GM18909 (cell line): ENCODE data around the gene TNRC6A.
"Not testable (repeated sequence)": the region's sequence is repeated elsewhere in the genome, so short reads cannot be mapped to it uniquely, and the experiment has no call there.

Experiments used
- ATAC-seq: cut with Tn5 transposase; IDR thresholded peaks from one replicate; pipeline ENCODE4 v1.9.1; 2021; ENCODE audit warnings: mild to moderate bottlenecking; ENCODE audit not compliant: unreplicated experiment, poor library complexity

Gene TNRC6A

DNA sequence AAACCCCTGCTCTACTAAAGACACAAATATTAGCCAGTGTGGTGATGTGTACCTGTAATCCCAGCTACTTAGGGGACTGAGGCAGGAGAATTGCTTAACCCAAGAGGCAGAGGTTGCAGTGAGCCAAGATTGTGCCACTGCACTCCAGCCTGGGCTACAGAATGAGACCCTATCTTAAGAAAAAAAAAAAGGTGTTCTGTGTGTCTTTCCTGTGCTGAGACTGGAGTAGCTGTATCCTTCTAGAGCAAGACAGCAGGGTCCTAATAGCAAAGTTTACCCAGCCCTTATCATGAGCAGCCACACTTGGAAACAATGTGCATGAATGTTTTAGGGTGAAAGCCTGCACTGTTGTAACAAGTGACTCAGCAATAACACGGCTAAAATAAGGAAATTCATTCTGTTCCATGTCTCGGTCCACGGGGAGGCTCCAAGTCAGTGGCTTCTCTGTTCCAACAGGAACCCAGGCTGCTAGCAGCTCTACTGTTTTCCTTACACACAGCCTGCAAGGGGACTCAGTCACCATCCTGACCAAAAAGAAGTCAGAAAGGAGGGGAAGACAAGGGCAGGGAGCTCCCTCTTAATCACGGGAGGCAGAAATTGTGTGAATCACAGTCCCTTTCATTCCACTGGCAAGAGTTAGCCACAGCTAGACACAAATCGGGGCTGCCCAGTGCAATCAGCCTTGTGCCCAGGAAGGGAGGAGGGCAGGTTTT, 109.3 kb downstream of the TNRC6A start:
- no peak for ATAC-seq

- no peak for ATAC-seq
These were observed 110.0 kb downstream of the TNRC6A start for GRCh38 chr16:24839347-24839972.

DNA sequence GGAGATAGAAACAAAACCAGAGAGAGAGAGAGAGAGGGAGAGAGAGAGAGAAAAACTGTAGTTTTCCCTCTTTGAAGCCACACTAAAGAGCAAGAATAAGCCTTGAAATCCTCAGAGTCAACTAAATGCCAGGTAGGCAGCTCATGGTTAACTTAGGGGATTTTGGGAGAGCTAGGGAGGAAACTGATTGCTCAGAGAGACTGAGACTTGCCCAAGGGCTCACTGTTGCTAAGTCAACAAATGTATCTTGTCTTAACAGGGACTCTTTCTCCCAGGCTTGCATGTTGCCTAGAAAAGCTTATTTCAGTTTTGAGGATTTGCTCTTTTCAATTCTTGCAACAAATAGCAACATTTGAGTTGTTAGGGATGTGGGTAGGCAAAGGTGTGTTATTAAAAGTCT, 111.8 kb downstream of the TNRC6A start:
- ATAC-seq: no peak

DNA sequence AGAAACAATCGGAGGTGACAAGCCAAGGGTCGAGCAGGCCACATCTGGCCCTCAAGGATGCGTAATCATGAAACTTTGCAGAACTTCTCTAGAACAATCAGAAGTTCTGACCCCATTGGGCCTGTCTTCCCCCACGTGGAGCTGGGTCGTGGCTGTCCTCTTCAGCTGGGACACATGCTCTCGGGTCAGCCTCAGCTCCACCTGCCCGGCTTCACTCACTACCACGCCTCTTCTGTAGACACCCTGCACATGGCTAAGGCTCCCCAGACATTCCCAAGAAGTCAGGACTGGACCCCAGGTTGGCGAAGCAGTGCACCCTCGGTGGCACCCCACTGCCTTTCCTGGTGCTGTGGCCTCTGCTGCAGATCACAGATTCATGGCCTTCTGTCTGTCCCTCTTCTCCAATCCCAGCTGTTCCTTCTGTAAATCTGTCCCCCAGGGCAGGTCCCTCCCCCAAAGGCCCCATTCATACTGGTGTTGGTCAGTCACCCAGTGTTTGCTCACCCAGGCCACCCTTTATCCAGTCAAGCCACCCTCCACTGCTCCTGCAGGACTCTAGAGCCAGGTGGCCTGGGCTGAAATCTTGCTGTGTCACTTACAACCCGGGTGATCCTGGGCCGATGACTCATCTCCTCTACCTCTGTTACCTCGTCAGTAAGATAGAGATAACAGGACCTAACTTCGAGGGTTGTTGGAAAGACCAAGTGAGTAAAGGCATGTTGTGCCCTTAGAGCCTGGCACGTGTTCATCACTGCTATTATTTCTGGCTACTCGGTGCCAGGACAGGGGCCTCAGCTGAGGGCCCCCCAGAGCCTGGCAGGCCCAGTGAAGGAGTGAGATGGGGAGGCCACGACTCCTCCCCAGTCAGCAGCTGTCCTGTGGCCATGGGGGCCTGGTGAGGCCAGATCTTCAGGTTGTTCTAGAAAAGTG, 114.9 kb downstream of the TNRC6A start:
- no peak for ATAC-seq

DNA sequence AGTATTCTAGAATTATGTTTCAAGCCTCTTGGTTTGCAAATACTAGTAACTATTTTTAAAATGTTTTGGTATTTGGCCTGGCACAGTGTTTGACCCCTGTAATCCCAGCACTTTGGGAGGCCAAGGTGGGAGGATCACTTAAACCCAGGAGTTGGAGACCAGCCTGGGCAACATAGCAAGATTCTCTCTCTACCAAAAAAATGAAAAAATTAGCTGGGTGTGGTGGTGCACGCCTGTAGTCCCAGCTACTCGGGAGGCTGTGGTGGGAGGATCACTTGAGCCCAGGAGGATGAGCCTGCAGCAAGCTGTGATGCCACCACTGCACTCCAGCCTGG, 115.5 kb downstream of the TNRC6A start:
- ATAC-seq: not testable (repeated sequence)

DNA sequence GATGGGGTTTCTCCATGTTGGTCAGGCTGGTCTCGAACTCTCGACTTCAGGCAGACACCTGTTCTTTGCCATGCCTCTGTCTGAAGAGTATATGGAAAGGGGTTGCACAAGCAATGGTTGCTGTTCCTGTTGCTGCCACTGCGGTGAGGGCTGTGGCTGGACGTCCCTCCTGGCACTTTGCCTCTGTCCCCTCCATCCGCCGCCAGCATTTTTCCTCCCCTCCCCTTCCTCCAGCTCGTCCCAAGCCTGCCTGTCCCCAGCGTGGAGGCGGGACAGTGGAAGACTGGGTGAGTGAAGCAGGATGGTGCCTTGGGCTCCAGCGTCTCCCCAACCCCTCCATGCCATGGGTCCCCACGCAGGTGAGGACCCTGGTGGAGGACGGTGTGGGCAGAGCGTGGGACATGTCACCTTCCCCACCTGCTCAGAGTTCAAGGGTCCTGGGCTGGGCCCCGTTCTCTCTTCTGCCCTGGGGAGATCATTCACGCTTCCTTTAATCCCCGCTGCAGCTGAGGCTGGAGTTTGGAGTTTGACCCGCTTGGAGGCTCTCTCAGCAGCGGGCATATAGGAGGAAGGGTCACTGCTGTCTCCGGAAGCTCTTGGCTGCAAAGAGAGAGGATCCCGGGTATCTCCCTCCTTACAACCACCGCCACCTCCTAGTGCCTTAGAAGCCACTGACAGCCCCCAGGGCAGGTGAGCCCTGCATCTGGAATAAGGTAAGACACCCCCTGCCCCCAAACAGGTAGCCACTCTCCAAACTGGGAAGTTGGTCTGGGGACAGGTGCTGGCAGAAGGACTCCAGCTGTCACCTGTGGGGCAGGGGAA, 116.5 kb downstream of the TNRC6A start, which contains the start of gene SLC5A11:
TSS of gene SLC5A11 (plus strand) at position 238 of the 822 bp plus-strand sequence. CDS start 12,681 bp downstream, outside the sequence.
- no peak for ATAC-seq

- no peak for ATAC-seq
These were observed 117.3 kb downstream of the TNRC6A start for GRCh38 chr16:24846548-24847357.

- ATAC-seq: no peak
These were observed 117.9 kb downstream of the TNRC6A start for GRCh38 chr16:24847358-24847664.

- no peak for ATAC-seq
These were observed 118.6 kb downstream of the TNRC6A start for GRCh38 chr16:24848065-24848464.

DNA sequence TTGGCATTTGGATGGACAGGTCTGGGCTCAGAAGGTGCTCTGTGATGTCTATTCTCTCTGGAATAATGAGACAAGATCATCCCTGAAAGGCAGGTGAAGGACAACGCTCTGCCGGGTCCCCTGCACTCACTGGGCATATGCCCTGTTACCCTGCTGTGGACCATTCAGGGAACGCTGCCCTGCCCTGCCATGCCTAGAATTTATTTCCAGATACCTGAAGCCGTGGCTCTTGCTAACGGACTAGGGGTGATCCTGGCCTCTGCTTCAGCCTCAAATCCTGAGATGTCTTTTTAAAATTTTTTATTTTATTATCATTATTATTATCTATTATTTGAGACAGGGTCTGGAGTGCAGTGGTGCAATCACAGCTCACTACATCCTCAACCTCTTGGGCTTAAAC, 120.2 kb downstream of the TNRC6A start:
- ATAC-seq: no peak

DNA sequence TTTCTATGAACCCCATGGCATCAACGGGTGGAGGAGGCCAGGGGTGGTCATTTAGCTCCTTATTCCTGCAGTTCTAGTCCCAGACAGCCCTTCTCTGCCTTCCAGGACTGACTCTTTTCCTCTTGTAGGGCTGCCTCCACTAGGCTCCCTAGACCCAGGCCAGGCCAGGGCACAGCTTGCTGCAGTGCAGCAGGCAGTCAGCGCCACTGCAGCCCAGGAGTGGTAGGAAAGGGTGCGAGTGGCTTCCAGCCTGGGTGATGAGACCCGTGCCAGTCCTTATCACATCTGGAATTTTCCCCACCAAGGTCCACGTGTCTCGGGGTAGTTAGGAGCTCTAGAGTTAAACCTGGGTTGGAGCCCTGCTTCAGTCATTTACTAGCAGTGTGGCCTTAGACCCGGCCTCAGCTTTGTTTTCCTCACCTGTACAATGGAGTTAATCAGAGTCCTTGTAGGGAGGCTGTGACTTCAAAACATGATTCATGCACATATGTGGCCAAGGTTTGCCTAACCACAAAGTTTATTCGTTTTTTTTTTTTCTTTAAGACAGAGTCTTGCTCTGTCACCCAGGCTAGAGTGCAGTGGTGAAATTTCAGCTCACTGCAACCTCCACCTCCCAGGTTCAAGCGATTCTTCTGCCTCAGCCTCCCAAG, 121.0 kb downstream of the TNRC6A start:
- ATAC-seq: no peak

GRCh38 chr16:24851700-24852099, 122.2 kb downstream of the TNRC6A start:
- no peak for ATAC-seq

DNA sequence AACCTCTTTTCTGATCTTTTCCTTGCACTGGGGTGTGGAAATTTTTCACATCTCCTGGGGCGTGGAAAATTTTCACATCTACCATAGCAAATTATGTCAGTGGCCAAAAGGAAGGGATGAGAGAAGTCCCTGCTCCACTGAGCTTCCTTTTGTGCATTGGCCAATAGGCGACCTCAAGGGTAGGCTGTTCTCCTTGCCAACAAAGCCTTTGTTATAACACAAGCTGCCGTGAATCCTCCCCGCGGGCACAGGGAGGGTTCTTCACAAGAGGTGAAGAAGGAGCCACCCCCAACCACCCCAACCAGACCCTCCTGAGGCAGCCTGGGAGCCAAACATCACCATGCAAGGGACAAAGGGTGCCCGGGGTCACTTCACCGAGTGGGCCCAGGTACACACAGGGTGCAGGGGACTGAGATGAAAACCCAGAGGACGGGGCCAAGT, 122.8 kb downstream of the TNRC6A start:
- ATAC-seq: no peak

DNA sequence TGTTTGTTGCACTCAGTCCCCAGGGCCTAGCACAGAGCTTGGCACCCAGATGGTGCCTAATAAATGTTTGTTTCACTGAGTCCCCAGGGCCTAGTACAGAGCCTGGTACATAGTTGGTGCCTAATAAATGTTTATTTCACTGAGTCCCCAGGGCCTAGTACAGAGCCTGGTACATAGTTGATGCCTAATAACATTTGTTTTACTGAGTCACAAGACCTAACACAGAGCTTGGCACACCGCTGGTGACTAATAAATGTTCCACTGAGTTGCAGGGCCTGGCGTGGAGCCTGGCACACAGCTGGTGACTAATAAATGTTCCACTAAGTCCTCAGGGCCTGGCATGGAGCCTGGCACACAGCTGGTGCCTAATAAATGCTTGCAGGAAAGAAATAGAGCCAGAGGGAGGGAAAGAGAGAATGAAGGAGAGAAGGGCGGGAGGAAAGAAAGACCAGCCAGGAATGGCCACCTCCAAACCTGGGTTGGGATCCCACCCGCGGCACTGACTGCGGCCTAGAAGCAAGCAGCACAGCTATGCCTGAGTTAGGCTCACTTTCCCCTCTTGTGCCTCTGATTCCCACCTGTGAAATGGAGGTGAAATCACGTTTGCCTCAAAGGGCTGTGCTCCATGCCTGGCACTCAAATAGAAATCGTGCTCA, 123.8 kb downstream of the TNRC6A start:
- no peak for ATAC-seq

- no peak for ATAC-seq
These were observed 124.4 kb downstream of the TNRC6A start for GRCh38 chr16:24853830-24854229.

DNA sequence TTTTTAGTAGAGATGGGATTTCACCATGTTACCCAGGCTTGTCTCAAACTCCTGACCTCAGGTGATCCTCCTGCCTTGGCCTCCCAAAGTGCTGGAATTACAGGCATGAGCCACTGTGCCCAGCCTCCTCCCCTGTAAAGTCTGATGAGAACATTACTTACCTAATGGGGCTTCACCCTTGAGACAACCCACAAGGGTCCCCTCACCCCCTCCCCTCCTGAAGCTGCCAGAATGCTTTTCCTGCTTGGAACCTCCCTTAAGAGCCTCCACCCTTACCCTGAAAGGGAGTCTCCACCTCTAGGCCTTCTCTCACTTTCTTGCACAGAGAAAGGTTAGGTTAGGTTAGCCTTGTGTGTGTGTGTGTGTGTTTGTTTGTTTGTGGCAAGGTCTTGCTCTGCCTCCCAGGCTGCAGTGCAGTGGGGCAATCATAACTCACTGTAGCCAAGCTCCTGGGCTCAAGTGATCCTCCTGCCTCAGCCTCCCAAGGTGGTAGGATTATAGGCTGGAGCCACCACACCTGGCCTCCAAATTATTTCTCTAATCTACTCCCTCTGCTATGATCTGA, 125.2 kb downstream of the TNRC6A start:
- no peak for ATAC-seq

- no peak for ATAC-seq
These were observed 126.2 kb downstream of the TNRC6A start for GRCh38 chr16:24855678-24856077.

GRCh38 chr16:24856871-24857270, 127.4 kb downstream of the TNRC6A start:
- not testable (repeated sequence) for ATAC-seq
